LNCaP clone FGC (cell line): ENCODE measurements around the gene PTPRC.

Source experiments
- DNase-seq: peaks from one replicate; pipeline ENCODE4 v3.0.0-alpha.2; 2011; ENCODE audit warnings: low read depth
- H3K4me3 ChIP-seq: 2 replicates; pipeline ENCODE4 v1.5.1; 2011; ENCODE audit warnings: mild to moderate bottlenecking, low read depth, low read length, control low read depth
- TF ChIP-seq, protein P1 (sequence below): IDR thresholded peaks from 2 replicates; pipeline ENCODE4 v1.5.1; 2012; ENCODE audit warnings: mild to moderate bottlenecking; ENCODE audit not compliant: control insufficient read depth, insufficient read depth; ENCODE audit errors: extremely low read depth

The PTPRC gene

DNA sequence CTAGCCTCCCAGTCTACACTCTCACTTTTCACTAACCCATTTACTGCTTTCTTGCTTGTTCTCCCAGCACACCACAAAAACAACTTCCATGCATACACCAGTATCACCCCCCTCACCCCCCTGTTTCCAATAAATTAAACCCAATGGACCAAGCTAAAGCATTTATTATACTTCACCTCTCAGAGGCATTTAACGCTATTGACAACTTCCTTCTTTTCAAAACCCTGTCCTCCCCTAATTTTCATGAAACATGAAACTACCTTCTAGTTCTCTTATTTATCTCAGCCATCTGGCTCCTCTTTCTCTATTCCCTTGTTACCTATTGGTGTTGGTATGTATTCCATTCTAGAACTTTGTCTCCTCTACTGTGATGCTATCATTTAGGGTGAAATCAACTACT, 32.3 kb downstream of the PTPRC start:
- no peak for DNase-seq
- no peak overlapping the region for H3K4me3 ChIP-seq
- TF ChIP-seq, protein P1, sequence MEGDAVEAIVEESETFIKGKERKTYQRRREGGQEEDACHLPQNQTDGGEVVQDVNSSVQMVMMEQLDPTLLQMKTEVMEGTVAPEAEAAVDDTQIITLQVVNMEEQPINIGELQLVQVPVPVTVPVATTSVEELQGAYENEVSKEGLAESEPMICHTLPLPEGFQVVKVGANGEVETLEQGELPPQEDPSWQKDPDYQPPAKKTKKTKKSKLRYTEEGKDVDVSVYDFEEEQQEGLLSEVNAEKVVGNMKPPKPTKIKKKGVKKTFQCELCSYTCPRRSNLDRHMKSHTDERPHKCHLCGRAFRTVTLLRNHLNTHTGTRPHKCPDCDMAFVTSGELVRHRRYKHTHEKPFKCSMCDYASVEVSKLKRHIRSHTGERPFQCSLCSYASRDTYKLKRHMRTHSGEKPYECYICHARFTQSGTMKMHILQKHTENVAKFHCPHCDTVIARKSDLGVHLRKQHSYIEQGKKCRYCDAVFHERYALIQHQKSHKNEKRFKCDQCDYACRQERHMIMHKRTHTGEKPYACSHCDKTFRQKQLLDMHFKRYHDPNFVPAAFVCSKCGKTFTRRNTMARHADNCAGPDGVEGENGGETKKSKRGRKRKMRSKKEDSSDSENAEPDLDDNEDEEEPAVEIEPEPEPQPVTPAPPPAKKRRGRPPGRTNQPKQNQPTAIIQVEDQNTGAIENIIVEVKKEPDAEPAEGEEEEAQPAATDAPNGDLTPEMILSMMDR = no peak

DNA sequence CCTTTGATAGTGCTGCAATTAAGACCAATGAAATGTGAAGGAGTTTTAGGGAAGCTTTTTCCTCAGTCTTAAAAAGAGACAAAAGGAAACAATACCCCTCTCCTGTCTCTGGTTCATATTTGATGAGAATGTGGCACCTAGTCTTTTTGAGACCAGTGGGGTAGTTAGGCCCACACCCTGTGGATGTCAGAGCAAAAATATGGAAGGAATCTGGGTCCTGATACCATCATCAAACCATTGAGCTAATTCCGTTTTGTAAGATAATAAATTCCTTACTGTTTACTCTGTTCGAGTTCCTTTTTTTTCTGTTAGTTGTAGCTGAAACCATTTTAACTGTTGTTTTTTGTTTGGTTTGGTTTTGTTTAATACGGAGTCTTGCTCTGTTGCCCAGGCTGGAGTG, 33.3 kb downstream of the PTPRC start:
- TF ChIP-seq, protein P1 = no peak

DNA sequence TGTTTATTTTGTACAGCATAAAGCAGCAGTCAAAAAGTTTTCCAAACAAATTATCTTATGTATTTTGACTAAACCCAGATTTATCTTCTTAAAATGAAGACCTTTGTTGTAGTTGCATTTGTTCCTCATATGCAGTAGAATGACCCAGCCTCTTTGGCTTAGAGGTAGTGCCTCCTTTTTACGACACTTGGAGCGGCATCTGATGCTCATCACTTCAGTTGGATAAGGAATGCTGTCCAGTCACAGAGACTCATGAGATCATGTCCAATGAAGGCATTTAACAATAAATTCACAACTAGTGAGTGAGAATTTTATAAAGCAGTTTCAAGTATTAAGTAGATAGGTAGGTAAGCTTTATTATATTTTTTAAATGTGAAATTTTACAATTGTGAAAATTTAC, 35.2 kb downstream of the PTPRC start:
- TF ChIP-seq, protein P1 = no peak
- DNase-seq = no peak

More for the DNA sequence above, 33.3 kb downstream of the PTPRC start:
- DNase-seq = no peak
- no peak overlapping the region for H3K4me3 ChIP-seq

DNA sequence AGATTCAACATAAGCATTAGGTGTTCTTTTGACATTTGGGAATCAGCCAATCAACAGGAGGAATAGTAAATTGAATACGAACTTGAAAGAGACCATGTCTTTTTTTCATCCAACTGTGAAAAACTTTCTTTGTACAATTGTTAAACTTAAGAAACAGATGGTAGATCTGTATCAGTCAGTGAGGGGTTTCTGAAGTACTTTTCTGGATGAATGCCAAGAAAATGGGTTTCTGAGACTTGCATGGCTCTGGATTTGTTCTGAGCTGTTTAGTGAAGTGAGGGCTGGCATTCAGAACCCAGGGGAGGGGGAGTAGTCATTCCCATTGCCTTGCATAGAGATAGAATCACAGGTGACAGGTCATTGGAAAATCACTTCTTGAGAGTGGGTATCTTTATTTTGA, 37.4 kb downstream of the PTPRC start:
- TF ChIP-seq, protein P1 = no peak
- DNase-seq = no peak
- H3K4me3 ChIP-seq = no peak overlapping the region

More for the DNA sequence above, 35.2 kb downstream of the PTPRC start:
- no peak overlapping the region for H3K4me3 ChIP-seq

DNA sequence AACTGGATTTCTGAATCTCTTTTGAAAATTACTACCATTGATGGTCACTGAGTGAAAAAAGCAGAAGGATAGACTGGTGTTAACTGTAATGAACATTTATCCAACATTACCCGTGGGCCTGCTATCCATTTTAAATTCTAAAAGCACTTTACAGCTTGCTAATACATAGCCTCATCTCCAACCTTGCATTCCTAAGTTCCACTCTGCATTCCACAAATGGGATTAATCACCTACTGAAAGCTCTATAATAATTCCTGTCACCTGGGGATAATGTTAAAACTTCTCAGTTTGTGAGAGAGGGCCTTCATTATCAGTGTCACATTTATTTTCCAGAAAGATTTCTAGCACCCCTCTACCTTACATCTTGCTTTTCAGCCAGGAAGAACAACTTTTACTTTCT, 38.2 kb downstream of the PTPRC start:
- no peak overlapping the region for H3K4me3 ChIP-seq
- DNase-seq = no peak
- TF ChIP-seq, protein P1 = no peak

DNA sequence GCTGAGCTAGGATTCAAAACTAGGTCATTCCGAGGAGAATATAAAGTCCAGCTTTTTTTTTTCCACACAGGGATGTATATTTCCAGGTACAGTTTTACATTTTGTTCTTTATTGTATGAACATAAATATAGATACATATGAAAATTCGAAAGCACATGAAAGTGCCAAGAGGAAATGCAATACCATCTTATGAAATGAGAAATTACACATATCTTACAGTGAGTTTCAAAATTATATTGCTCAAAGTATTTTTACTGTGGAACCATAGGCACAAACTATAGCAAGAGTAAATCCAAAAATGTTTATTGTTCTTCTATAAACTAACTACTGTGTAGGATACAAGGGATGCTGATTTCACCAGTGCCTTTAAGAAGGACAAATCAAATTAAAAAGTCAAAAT, 39.0 kb downstream of the PTPRC start:
- no peak for DNase-seq
- no peak overlapping the region for H3K4me3 ChIP-seq
- TF ChIP-seq, protein P1 = no peak

DNA sequence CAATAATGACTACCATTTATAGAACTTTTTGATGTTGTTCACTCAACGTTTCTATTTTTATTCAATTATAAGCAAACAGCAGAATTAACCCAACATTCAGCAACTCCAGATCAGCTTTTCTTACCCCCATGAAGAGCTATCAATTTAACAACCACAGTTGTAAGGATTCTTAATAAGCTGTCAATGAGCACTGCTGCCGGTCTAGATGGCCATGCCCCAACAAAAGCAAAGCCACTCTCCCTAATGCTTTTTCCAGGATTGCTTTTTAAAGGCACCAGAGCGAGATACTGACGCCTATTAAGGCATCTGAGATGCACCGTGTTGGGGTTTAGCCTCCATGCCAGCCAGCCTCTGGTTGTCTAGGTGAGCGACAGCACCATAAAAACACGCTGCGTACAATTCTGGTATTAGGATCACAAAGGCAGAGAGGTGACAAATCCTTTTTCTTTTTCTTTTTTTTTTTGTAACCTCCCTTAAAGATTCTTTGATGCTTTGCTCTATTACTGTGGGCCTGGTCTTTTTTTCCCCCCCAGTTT, 39.5 kb downstream of the PTPRC start:
- H3K4me3 ChIP-seq = no peak overlapping the region
- DNase-seq = no peak
- TF ChIP-seq, protein P1 = no peak
